GM18868 (cell line): ENCODE measurements around the gene MORF4L1.
"Not testable (repeated sequence)": the region's sequence is repeated elsewhere in the genome, so short reads cannot be mapped to it uniquely, and the experiment has no call there.

Experiments
- ATAC-seq: cut with Tn5 transposase; IDR thresholded peaks from one replicate; pipeline ENCODE4 v1.9.1; 2021; ENCODE audit warnings: mild to moderate bottlenecking, moderate library complexity; ENCODE audit not compliant: unreplicated experiment

MORF4L1 gene

GRCh38 chr15:78872155-78872971 lies at the start of gene MORF4L1:
TSS of gene MORF4L1 (plus strand) at chr15:78872890. CDS start at chr15:78873018, 128 bp downstream.
- peak; percentile 80 for ATAC-seq

- ATAC-seq, result no peak
These were observed 43.8 kb upstream of the MORF4L1 start for GRCh38 chr15:78828920-78829319.

GRCh38 chr15:78830514-78831228 lies 42.0 kb upstream of the MORF4L1 start:
- no peak for ATAC-seq

- no peak for ATAC-seq
These were observed 41.2 kb upstream of the MORF4L1 start for GRCh38 chr15:78831229-78832207.

GRCh38 chr15:78836333-78836732 lies 36.4 kb upstream of the MORF4L1 start:
- no peak for ATAC-seq

GRCh38 chr15:78837131-78837530 lies 35.6 kb upstream of the MORF4L1 start:
- ATAC-seq, result no peak

- ATAC-seq, result no peak
These were observed 35.1 kb upstream of the MORF4L1 start for GRCh38 chr15:78837543-78837942.

GRCh38 chr15:78838489-78838888 lies 34.2 kb upstream of the MORF4L1 start:
- ATAC-seq, result no peak

GRCh38 chr15:78839151-78839550 lies 33.5 kb upstream of the MORF4L1 start:
- not testable (repeated sequence) for ATAC-seq

- ATAC-seq, result no peak
These were observed 31.9 kb upstream of the MORF4L1 start for GRCh38 chr15:78840661-78841375.

- ATAC-seq, result no peak
These were observed 31.3 kb upstream of the MORF4L1 start for GRCh38 chr15:78841376-78841706.

- peak; percentile 15 for ATAC-seq
These were observed 30.8 kb upstream of the MORF4L1 start for GRCh38 chr15:78841891-78842290.

GRCh38 chr15:78842519-78842918 lies 30.2 kb upstream of the MORF4L1 start:
- peak; percentile 69 for ATAC-seq

- not testable (repeated sequence) for ATAC-seq
These were observed 25.8 kb upstream of the MORF4L1 start for GRCh38 chr15:78846906-78847305.

GRCh38 chr15:78847387-78847906 lies 25.2 kb upstream of the MORF4L1 start:
- not testable (repeated sequence) for ATAC-seq

- ATAC-seq, result no peak
These were observed 22.3 kb upstream of the MORF4L1 start for GRCh38 chr15:78850352-78850751.

- ATAC-seq, result no peak
These were observed 21.5 kb upstream of the MORF4L1 start for GRCh38 chr15:78850941-78851755.

GRCh38 chr15:78853500-78853899 lies 19.2 kb upstream of the MORF4L1 start:
- no peak for ATAC-seq

GRCh38 chr15:78854833-78855372 lies 17.8 kb upstream of the MORF4L1 start:
- ATAC-seq, result no peak
